SK-N-DZ (cell line): ENCODE results near the gene FOXS1.
A peak's percentile ranks its signal among the peaks of the same experiment; 100 is the strongest.
"Not testable (repeated sequence)": the region's sequence is repeated elsewhere in the genome, so short reads cannot be mapped to it uniquely, and the experiment has no call there.

ENCODE experiments used
- DNase-seq: peaks from one replicate; pipeline ENCODE4 v3.0.0-alpha.2; 2015; ENCODE audit warnings: low spot score

Gene FOXS1

DNA sequence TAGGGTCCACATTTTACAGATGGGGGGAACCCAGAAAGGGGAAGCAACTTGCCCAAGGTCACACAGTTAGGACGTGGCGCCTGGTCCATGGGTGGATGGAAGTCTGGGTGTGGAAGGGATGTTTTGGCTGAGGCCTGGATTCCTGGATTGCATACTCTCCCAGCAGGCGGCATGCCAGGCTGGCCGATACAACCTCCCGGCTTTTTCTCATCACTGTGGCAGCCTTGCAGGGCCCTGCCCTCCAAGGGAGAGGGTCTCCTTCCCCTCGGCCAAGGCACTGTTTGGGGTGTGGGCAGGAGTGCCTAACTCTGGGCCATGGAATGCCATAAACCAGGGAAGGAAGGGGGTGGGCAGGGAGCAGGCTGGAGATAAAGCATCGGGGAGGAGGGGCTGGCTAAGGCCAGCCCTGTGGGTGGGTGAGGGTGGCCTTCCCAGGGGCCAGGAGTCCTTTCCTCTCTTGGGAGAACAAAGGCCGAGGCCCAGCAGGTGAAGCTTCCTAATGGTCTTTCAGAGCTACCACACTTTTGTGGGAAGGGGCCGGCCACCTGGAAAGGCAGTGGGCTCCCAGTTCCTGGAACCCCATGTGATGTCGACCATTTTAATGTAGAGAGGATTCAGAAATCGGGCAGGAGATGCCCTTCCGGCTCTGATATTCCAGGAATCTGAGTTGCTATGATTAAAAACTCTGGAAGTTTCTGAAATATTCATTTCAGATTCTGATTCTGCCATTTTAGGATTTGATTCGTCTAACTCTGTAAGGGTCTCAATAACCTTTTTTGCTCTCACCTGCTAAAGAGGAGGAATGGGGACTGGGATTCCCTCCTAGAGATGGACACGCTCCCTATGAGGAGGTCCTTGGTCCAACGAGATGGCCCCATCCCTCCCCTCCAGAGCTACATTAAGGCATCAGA is 4.2 kb downstream of the FOXS1 start:
- DNase-seq = no peak

DNA sequence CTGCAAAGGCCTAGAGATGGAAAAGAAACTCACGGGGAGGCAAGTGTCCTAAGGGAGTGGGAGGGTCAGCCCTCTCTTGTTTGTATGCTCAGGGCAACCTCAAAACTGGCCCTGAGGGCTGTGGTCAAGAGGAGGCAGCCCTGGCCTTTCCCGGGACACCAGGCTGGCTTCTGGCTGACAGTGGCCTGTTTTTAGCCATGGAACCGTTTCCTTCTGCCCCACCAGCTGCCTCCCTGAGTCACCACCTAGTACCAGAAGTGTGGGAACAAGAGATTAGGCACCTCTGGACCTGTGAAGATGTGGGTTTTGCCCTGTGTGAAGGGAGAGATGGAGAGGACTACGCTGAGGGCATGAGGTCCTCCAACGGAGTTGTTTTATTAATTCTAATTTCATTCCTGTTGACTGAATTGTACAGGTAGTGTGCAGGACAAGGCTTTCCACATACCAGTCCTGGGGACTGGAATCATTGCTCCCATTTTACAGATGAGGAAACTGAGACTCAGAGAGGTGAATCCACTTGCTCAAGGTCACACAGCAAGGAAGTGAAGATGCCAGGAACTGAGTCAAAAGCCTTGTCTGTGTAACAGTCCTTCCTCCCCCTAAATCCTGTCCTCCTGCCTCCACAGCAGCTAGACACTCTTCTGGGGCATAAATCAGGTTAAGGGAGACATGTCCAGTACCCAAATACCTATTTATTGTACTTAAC is 5.5 kb downstream of the FOXS1 start:
- no peak for DNase-seq

DNA sequence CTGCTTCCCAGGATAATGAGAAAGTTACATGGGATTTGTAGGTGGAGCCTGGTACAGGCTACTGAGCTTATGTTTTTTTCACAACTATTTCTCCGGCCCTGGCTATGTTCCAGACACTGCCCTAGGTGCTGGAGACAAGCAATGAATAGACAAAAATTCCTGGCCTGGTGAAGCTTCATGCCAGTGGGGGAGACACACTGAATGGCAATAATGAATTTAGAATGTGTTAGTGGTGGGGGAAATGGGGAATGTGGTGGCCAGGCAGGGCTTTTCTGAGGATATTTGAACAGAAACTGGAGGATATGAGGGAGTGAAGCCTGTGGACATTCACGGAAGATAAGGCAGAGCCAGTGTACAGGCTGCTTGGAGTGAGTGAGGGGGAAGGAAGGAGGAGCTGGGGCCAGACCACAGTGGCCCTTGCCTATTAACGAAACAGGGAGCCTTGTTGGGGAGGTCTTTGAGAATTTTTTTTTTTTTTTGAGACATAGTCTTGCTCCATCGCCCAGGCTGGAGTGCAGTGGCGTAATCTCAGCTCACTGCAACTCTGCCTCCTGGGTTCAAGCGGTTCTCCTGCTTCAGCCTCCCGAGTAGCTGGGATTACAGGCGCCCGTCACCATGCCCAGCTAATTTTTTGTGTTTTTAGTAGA is 6.6 kb downstream of the FOXS1 start:
- DNase-seq = no peak

DNA sequence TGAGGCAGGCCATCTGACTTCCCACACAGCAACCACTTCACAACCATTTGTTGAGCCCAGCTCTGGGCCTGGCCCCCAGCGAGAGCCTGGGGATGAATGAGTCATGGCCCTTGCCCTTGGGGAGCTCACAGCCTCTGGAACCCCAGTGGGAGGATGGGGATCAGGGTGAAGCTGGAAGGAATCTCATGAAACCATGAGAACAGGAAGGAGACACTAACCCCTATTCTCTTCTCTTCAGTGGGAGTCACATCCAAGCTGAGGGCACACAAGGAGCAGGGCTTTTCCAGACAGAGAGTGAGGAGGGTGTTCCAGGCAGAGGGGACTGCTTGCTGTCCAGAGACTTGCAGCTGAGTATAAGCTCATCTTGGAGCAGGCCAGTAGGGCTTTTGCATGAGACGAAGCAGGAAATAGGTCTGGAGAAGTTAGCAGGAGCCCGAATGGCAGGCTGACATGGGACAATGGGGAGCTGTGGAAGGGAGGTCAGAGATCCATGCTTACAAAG is 7.5 kb downstream of the FOXS1 start:
- DNase-seq = no peak

DNA sequence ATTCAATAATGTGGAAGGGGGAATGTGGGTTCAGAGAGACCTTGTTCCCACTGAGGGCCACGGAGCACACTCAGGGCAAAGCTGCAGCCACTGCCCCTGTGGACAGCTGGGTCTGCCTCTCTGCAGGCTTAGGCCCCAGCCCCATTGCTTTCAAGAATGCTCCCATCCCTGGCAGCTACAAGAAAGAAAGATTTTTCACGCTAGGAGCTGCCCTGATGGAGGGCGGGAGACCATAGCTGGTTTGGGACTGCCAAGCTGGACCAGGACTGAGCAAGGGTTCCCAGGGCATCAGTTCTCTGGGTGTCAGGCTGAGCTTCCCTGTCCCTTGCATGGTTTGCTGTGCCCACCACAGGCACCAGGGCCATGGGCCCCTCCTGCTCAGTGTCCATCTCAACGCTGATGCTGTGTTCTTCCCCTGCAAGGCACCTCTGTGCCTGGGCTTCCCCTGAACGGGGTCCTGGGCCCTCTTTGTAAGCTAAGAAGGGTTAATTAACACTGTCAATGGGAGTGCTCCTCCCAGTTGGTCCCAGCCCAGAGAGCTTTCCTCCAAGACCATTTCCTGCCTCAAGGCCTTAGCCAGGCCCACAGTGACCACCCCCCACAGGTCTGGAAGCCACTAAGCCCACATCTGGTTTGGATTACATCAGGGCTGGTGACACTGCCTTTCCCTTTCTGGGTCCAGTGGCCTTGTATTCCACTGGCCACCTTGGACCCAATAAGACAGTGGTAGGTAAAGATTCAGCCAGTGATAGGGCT is 8.4 kb downstream of the FOXS1 start:
- DNase-seq = peak; percentile 52

DNA sequence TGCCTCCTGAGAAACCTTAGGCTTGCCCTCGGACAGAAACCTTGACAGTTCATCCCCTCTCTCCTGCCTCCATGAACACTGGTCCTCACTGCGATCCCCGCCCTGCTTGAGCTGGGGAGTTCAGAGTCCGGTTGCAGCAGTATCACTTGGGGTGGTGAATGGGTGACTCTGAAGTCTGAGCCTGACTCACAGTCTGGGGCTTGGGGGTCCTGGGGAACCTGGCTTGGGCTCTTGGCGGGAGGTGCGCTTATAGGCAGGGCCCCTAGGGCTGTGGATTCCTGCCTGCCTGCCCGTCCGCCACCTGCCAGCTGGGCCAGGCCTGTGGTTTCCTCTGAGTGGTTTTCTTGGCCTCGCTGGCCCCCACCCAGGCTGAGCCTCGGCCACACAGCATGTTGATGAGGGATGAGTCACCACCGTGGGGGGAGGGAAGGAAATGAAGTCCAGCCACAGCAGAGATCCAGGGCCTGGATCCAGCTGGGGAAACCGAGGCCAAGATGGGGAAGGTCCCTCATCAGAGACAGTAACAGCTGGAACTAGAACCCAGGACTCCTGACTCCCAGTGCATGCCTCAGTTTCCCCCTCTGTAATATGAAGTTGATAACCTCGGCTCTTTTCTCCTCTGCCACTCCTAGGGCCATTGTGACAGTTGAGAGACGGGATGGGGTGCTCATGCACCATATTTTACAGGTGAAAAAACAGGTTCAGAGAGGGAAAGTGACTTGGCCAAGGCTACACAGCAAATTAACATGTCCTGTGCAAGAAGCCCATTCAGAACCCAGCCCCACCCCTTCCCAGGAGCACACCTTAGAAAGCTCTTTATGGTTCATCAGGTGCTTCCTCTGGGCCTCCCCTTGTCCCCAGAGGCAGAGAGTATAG is 9.2 kb downstream of the FOXS1 start:
- DNase-seq = no peak

DNA sequence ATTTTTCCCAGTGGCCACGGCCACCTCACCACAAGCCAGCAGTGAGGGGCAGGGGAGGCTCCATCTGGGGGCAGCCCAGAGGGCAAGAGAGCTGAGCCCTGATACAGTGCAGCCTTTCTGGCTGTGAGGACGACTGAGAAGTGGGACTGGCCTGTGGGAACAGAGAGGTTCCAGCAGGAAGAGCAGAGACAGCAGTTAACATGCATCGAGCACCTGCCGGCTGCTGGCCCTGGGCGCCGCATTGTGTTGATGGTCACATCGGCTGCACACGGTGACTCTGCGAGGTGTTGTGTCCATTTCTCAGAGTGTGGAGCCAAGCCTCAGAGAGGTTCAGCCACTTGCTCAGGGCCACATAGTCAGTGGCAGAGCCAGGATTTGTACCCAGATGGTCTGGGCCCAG is 9.8 kb downstream of the FOXS1 start:
- no peak for DNase-seq

DNA sequence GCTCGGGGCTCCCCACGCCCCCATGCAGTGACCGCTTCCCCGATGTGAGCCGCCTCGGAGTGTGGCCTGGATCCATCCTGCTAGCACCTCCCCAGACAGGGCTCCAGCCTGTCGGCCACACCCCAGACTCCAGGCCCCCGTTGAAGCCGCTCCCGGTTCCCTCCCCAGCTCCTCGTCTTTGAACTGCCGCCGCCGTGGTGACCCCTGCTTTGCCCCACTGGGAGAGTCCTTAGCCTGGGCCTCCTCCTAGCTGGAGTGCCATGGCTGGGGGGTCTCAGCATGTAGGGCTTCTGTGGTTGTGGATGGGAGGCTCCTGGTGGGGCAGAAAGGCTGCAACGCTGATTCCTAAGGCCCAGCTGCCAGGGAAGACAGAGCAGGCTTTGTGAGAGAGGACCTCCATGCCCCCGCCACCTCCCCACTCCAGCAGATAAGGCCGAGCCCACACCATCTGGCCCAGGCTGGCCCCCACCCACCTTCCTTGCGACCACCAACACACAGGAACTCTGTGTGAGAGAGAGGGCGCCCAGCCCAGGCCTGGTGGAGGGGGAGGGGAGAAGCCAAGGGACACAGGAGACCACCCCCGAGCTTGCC is 11.4 kb downstream of the FOXS1 start:
- no peak for DNase-seq

DNA sequence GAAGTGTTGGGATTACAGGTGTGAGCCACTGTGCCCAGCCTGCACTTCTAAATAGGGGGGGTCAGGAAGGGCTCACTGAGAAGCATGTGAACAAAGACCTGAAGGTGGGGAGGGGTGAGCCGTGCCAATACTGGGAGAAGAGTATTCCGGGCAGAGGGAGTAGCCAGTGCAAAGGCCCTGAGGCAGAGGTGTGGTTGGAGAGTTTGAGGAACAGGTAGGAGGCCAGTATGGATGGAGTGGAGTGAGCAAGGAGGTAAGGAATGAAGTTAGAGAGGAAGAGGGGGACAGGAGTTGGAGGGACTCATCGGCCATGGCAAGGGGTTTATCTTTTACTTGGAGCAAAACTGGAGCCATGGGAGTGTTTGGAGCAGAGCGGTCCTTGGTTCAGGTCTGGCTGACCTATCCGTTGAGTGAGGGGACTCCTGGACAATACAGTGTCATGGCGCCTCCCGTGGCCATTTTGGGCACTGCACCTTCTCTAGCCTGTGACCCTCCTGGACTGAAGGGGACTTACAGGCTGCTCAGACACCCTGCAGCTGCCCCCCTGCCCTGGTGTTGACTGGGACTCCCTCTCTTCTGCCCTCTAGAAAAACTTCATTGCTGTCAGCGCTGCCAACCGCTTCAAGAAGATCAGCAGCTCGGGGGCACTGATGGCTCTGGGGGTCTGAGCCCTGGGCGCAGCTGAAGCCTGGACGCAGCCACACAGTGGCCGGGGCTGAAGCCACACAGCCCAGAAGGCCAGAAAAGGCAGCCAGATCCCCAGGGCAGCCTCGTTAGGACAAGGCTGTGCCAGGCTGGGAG is 12.1 kb downstream of the FOXS1 start:
- peak; percentile 77 for DNase-seq

DNA sequence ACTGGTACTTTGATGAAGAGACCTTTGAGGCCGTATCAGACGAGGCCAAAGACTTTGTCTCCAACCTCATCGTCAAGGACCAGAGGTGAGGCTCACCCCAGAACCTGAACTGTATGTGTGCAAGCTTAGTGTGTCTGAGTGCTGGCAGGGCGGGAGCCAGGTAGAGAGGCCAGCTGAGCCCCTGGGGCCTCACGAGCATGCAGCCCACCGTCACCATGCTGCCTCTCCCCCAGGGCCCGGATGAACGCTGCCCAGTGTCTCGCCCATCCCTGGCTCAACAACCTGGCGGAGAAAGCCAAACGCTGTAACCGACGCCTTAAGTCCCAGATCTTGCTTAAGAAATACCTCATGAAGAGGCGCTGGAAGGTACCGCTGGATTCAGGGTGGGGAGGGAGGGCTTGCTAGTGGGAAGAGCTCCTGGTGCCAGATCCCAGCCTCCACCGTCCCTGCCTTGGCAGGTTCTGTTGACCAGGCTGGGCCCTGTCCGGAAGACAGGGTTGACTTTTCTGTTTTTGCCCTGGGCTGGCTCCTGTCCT is 13.6 kb downstream of the FOXS1 start:
- DNase-seq = no peak

DNA sequence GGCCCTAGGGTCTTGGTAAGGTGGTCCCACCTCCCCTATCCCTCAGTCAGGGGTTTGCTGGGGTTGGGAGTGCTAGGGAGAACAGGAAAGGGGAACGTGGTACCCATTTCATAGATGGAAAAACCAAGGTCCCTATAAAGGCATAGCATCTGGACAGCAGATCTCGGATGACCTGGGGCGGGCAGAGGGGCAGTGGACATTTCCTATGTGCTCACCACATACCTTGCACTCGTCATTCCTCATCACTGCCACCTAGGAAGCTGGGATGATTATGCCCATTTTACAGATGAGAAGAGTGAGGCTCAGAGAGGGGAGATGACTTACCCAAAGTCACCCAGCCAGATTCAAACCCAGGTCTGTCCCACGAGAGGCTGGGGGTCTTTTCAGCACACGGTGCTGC is 14.2 kb downstream of the FOXS1 start:
- DNase-seq = no peak

DNA sequence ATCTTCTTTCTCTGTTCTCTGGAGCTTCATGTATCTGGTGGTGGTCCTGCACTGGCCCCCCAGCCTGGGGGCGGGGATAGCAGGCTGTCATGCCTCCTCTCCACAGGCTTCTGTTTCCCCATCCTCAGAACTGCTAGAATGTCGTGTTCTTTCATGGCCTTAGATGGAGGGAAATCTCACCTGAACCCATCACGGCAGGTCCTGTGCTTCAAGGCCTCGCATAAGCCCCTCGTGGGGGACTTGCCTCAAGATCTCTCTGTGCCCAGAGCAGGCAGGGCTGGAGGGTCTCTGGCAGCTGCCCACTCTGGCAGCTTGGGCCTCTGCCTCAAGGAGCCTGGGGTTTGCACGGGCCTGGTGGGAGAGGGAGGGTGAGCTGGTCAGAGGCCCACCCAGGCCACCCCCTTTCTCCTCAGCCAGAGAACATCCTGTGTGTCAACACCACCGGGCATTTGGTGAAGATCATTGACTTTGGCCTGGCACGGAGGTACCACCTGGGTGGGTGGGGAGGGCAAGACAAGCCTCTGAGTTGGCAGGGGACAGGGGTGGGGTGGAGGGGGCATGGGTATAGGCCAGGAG is 14.9 kb downstream of the FOXS1 start:
- no peak for DNase-seq

DNA sequence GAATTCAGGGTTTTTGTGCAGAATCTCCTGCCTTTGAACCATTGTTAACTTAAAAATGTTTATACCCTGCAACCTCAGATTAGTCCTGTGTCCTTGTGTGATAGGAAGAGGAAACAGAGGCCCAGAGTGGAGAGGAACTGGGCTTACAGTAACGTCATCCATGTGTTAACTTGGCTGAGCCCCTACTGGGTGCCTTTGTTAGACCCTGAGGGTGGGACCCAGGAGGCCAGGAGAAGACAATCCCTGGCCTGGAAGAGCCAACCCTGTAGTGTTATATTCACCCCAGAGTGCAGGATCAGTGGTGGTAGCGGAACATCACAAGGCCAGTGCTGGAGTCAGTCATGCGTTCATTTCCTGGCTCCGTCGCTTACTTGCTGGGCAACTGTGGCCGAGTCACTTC is 15.7 kb downstream of the FOXS1 start:
- DNase-seq = no peak

DNA sequence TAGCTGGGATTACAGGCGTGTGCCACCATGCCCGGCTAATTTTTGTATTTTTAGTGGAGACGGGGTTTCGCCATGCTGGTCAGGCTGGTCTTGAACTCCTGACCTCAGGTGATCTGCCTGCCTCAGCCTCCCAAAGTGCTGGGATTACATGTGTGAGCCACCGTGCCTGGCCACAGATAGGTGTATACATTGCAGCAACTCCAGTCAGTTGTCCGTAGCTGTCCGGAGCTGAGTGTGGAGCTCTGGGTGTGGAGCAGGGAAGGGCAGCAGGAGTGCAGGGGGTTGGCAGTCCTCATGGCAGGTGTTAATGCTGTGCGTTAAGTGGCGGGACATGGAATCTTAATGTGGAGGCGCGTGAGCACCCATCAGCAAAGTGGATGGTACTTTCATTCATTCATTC is 17.4 kb downstream of the FOXS1 start:
- DNase-seq = not testable (repeated sequence)

DNA sequence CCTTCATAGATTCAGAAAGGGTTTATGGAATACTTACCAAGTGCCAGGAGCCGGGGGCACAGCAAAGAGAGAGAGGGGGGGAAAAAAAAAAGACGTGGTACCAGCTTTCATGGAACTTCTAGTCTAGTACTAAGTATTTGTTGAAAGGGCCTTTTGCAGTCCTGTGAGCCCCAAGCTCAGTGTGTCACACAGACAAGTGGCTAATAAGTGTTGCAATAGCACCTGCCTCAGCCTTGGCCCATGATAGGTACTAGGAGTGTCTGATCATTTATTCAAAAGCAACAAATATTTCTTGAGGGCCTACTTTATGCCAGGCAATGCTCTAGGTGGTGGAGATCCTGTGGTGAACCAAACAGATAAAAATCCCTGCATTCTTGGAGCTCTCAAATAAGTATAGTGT is 18.3 kb downstream of the FOXS1 start:
- DNase-seq = no peak

DNA sequence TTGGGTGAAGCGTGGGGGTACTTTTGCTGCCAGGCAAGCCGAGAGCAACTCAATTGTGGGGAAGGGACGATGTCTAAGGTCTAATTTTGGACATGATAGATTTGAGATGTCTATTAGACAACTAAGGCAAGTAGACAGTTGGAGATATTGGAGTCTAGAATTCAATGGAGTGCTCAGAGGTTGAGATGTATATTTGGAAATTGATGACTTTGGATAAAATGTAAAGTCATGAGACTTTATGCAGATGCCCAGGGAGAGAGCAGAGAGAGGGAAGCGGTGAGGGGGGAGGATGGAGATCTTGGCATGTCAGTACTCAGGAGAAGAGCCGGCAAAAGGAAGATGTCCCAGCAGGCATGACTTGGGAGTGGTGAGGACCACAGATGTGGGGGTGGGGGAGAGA is 19.3 kb downstream of the FOXS1 start:
- DNase-seq = no peak

DNA sequence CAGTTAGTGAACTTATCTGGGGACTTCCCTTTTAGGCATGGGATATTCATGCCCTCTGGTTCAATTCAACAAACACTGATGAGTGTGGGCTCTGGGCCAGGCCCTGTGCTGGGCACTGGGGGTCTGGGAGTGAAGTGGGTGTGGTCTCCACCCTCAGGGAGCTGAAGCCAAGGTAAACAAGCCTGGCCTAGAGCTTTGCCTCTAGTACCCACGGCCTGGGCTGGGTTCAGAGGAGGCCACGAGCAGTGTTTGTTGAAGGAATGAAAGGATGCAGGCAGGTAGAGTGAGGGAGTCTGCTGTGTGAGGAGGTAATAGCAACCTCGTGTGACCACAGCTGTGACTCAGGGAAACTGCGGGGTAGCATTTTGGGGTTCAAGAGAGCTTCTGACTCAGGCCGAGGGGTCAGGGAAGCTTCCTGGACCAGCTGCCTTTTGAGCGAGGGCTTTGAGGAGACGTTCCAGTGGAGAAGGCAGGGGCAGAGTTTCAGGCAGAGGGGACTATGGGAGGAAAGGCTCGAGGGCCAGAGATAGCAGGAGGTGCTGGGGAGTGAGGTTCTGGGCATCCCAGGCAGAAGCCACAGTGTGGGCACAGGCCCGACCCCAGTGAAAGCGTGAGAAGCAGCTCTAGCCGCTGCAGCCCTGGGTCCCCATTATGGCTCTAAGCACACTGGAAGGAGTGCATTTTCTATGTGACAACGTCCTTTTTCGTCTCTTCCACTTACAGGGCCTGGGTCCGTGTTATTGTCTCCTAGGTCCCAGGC is 20.7 kb downstream of the FOXS1 start:
- DNase-seq = no peak

DNA sequence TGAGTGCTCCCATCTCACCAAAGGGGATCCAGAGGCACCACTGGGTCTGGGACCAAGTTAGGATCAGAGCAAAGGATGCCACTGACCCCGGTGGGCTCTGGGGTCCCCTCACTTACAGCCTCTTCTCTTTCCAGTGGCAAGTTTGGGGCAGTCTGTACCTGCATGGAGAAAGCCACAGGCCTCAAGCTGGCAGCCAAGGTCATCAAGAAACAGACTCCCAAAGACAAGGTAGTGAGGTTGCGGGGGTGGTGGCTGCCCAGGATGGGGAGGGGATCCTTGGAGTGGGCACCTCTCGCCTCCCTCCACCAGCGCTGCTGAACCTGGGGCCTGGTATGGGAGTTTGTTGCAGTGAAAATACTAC is 21.3 kb downstream of the FOXS1 start:
- DNase-seq = no peak
